Measurements from ENCODE around the gene LIMK1.
"Not testable (repeated sequence)": the region's sequence is repeated elsewhere in the genome, so short reads cannot be mapped to it uniquely, and the experiment has no call there.

The LIMK1 gene

GRCh38 chr7:74138945-74139843 is 55.6 kb downstream of the LIMK1 start:
- H3K4me3 Mint-ChIP-seq, result no peak overlapping the region

DNA sequence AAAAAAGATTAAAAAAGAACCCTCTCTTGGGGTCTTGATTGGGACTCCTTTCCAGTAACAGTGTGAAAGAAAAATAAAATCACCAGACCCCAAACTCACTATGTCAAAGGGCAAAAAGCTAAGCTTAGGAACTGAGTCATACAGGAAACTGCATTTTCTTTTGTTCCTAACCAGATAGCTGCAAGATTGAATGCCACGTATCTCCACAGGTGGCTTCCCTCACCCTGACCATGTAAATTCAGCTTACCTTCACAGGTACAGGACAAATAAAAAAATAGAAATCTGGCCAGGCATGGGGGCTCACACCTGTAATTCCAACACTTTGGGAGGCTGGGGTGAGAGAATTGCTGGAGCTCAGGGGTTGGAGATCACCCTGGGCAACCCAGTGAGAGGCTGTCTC is 58.1 kb downstream of the LIMK1 start:
- intact Hi-C loops (cut with micrococcal nuclease), result no loop called here

More at GRCh38 chr7:74138945-74139843, 55.6 kb downstream of the LIMK1 start:
- Mint-ChIP-seq H3K4me1 (ENCODE audit: low read depth) (peaks cover 7% of the 10 kb centered on the region), H3K27me3 (peaks cover 4% of the 10 kb centered on the region), H3K9me3 (no peaks in the 10 kb centered on the region), H3K36me3 (ENCODE audit: low read depth) (no peaks in the 10 kb centered on the region), H3K27ac (no peak overlapping the region)
- intact Hi-C loops (cut with micrococcal nuclease), result no loop called here

DNA sequence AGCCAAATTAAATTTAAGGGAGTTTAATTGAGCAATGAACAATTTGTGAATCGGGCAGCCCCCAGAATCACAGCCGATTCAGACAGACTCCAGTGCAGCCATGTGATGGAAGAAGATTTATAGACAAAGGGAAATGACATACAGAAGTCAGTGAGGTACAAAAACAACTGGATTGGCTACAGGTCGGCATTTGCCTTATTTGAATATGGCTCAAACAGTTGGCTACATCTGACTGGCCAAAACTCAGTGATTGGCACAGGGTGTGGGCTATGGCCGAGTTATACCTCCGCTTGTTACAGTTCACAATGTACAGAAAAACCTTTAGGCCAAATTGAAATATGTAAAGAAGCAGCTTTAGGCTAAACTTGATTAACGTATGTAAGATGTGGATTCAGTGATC is 59.8 kb downstream of the LIMK1 start:
- intact Hi-C loops (cut with micrococcal nuclease), result no loop called here
- H3K4me1 Mint-ChIP-seq (ENCODE audit: low read depth), result no peaks in the 10 kb centered on the region
- H3K27me3 Mint-ChIP-seq, result peaks cover 13% of the 10 kb centered on the region
- no peak overlapping the region for H3K4me3 Mint-ChIP-seq
- no peaks in the 10 kb centered on the region for H3K9me3 Mint-ChIP-seq
- no peaks in the 10 kb centered on the region for H3K36me3 Mint-ChIP-seq (ENCODE audit: low read depth)
- no peak overlapping the region for H3K27ac Mint-ChIP-seq

More for the DNA sequence above, 58.1 kb downstream of the LIMK1 start:
- Mint-ChIP-seq H3K36me3 (ENCODE audit: low read depth) (no peaks in the 10 kb centered on the region), H3K4me3 (no peak overlapping the region), H3K27me3 (peaks cover 13% of the 10 kb centered on the region), H3K4me1 (ENCODE audit: low read depth) (no peaks in the 10 kb centered on the region), H3K9me3 (no peaks in the 10 kb centered on the region), H3K27ac (no peak overlapping the region)

- intact Hi-C loops (cut with micrococcal nuclease), result no loop called here
- Mint-ChIP-seq H3K4me1 (ENCODE audit: low read depth) (no peaks in the 10 kb centered on the region), H3K27ac (no peak overlapping the region), H3K9me3 (no peaks in the 10 kb centered on the region), H3K36me3 (ENCODE audit: low read depth) (no peaks in the 10 kb centered on the region), H3K4me3 (no peak overlapping the region), H3K27me3 (peaks cover 11% of the 10 kb centered on the region)
These were observed 64.9 kb downstream of the LIMK1 start for GRCh38 chr7:74148491-74148890.

DNA sequence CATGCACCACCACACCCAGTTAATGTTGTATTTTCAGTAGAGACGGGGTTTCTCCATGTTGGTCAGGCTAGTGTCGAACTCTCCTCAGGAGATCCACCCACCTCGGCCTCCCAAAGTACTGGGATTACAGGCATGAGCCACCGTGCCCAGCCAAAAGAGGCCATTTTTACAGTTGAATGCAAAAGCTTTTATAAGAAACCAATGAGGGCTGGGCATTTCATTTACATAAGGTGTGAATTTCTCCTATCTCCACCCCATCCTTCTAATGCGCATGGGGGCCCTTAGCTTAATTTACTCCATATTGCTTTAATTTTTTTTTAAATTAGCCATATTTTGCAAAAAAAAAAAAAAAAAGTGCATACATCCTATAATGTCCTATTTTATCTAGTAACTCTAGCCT is 65.5 kb downstream of the LIMK1 start:
- H3K27ac Mint-ChIP-seq, result no peak overlapping the region
- H3K36me3 Mint-ChIP-seq (ENCODE audit: low read depth), result no peaks in the 10 kb centered on the region
- H3K27me3 Mint-ChIP-seq, result peaks cover 11% of the 10 kb centered on the region
- H3K4me1 Mint-ChIP-seq (ENCODE audit: low read depth), result no peaks in the 10 kb centered on the region
- no peaks in the 10 kb centered on the region for H3K9me3 Mint-ChIP-seq
- no peak overlapping the region for H3K4me3 Mint-ChIP-seq
- intact Hi-C loops (cut with micrococcal nuclease), result no loop called here

DNA sequence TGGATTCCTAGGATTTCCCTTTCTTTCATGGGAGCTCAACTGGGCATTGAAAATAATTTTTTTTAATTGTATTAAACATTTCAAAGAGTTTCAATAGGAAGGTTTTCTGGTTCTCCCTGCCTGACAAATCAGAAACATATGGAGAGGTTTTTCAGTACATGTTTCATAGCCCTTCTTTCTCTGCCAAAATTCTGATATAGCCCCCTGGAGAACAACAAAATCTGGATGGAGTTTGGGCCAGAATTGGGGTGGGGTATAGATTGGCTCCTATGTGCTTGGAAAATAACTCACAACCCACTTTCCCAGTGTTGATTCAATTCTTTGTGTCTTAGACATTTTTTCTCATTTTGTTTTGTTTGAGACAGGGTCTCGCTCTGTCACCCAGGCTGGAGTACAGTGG is 66.0 kb downstream of the LIMK1 start:
- Mint-ChIP-seq H3K4me1 (ENCODE audit: low read depth) (no peaks in the 10 kb centered on the region), H3K36me3 (ENCODE audit: low read depth) (no peaks in the 10 kb centered on the region), H3K27ac (no peak overlapping the region), H3K9me3 (no peaks in the 10 kb centered on the region), H3K27me3 (peaks cover 9% of the 10 kb centered on the region), H3K4me3 (no peak overlapping the region)
- intact Hi-C loops (cut with micrococcal nuclease), result no loop called here

- no peaks in the 10 kb centered on the region for H3K27me3 Mint-ChIP-seq
- no peaks in the 10 kb centered on the region for H3K36me3 Mint-ChIP-seq (ENCODE audit: low read depth)
- intact Hi-C loops (cut with micrococcal nuclease), result no loop called here
- no peaks in the 10 kb centered on the region for H3K9me3 Mint-ChIP-seq
- no peak overlapping the region for H3K4me3 Mint-ChIP-seq
- H3K27ac Mint-ChIP-seq, result no peak overlapping the region
- no peaks in the 10 kb centered on the region for H3K4me1 Mint-ChIP-seq (ENCODE audit: low read depth)
These were observed 70.1 kb downstream of the LIMK1 start for GRCh38 chr7:74153736-74154135.

DNA sequence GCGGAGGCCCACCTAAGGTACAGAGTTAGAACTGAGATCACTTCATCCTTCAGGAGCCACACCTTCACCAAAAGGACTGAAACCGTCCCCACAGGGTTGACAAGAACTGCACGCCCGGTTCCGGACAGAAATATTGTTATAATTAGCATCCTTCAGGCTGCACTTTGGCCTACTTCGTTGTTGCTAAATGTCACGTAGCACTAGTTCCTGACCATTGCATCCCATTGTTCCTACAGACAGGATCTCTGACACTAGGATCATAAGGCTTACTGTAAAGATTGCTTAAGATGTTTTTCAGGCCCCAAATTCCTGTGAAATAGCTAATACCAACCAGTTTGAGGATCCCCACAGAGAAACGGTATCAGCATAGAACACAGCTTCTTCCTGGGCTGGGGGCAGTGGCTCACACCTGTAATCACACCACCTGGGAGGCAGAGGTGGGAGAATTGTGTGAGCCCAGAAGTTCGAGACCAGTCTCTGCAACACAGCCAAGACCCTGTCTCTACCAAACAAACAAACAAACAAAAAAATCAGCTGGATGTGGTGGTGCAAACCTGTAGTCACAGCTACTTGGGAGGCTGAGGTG is 72.3 kb downstream of the LIMK1 start:
- intact Hi-C loops (cut with micrococcal nuclease), result no loop called here
- Mint-ChIP-seq H3K36me3 (ENCODE audit: low read depth) (no peaks in the 10 kb centered on the region), H3K27ac (no peak overlapping the region), H3K4me1 (ENCODE audit: low read depth) (no peaks in the 10 kb centered on the region), H3K4me3 (no peak overlapping the region), H3K27me3 (no peaks in the 10 kb centered on the region), H3K9me3 (no peaks in the 10 kb centered on the region)

DNA sequence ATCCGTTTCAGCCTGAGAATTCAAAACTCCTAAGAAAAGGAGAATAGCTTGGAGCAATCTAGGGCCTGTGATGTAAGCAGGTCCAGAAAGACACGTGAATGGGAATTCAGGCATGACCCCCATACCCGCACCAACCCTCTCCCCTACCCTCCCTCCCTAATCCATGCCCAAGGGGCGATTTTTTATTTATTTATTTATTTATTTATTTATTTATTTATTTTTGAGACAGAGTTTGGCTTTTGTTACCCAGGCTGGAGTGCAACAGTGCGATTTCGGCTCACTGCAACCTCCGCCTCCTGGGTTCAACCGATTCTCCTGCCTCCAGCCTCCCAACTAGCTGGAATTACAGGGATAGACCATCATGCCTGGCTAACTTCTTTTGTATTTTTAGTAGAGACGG is 74.0 kb downstream of the LIMK1 start:
- intact Hi-C loops (cut with micrococcal nuclease), result no loop called here
- Mint-ChIP-seq H3K27me3 (no peaks in the 10 kb centered on the region), H3K9me3 (no peaks in the 10 kb centered on the region), H3K4me1 (ENCODE audit: low read depth) (no peaks in the 10 kb centered on the region), H3K27ac (no peak overlapping the region), H3K36me3 (ENCODE audit: low read depth) (no peaks in the 10 kb centered on the region), H3K4me3 (no peak overlapping the region)

GRCh38 chr7:74164985-74165456 is 81.4 kb downstream of the LIMK1 start:
- Mint-ChIP-seq H3K9me3 (no peaks in the 10 kb centered on the region), H3K36me3 (ENCODE audit: low read depth) (no peaks in the 10 kb centered on the region), H3K27ac (no peak overlapping the region), H3K27me3 (no peaks in the 10 kb centered on the region), H3K4me3 (no peak overlapping the region), H3K4me1 (ENCODE audit: low read depth) (no peaks in the 10 kb centered on the region)
- intact Hi-C loops (cut with micrococcal nuclease), result no loop called here

DNA sequence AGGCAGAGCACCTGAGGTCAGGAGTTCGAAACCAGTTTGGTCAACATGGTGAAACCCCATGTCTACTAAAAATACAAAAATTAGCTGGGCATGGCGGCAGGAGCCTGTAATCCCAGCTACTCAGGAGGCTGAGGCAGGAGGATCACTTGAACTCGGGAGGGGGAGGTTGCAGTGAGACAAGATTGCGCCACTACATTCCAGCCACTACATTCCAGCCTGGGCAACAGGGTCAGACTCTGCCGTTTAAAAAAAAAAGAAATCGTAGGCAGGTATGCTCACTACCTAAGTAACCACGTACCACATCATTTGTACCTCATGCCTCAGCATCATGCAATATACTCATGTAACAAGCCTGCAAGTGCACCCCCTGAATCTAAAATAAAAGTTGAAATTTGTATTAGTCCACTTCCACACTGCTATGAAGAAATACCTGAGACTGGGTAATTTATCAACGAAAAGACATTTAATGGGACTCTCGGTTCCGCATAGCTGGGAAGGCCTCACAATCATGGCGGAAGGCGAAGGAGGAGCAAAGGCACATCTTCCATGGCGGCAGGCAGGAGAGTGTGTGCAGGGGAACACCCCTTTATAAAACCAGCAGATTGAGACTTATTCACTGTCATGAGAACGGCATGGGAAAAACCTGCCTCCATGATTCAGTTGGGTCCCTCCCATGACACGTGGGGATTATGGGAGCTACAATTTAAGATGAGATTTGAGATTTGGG is 82.4 kb downstream of the LIMK1 start:
- Mint-ChIP-seq H3K27ac (no peak overlapping the region), H3K27me3 (no peaks in the 10 kb centered on the region), H3K4me1 (ENCODE audit: low read depth) (no peaks in the 10 kb centered on the region), H3K36me3 (ENCODE audit: low read depth) (no peaks in the 10 kb centered on the region), H3K4me3 (no peak overlapping the region), H3K9me3 (no peaks in the 10 kb centered on the region)
- intact Hi-C loops (cut with micrococcal nuclease), result no loop called here

- H3K9me3 Mint-ChIP-seq; H3K27me3 Mint-ChIP-seq; H3K36me3 Mint-ChIP-seq (ENCODE audit: low read depth); H3K4me3 Mint-ChIP-seq; H3K4me1 Mint-ChIP-seq (ENCODE audit: low read depth); H3K27ac Mint-ChIP-seq; intact Hi-C loops (cut with micrococcal nuclease): not testable (repeated sequence)
These were observed 83.7 kb downstream of the LIMK1 start for GRCh38 chr7:74167324-74167723.

Measured in dendritic cell treated with granulocyte-macrophage colony-stimulating factor and Interleukin-4, amounts not matched to agents 40 ng/mL and 50 ng/mL, for 4 days (primary cell).